SIG-M5 treated with dmso at 0.1 percent for 504 hours (cell line): ENCODE measurements around the gene NR3C1.

Experiments used
- DNase-seq: peaks from one replicate; lab custom pipeline; 2025; ENCODE audit not compliant: unreplicated experiment; lab: John Stamatoyannopoulos, UW

Gene NR3C1

GRCh38 chr5:143314099-143314498 is 89.4 kb downstream of the NR3C1 start:
- no peak for DNase-seq

DNA sequence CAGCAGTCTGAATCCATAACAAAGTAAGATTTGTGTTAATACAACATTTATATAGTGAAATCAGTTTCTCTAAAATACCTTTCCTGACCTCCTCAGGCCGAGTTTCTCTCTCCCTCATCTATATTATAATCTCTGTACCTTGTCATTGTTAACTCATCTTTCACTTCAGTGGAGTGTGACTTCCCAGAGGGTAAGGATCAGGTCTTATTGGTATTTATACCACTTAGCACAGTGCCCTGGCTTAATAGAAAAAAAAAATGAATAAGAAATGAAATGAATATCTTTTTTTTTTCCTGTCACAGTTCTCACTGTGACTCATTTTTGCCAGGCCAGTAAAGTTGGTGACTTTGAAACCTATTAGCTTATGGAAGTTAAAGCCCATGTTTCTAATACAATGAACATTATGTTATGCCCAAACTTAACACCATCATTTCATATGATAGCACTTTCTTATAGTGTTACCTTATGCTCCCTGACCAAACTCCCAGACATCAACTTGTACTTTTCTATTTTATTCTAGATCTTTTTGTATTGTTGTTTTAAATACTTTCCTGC is 90.1 kb downstream of the NR3C1 start:
- DNase-seq = no peak

GRCh38 chr5:143312822-143313221 is 90.7 kb downstream of the NR3C1 start:
- no peak for DNase-seq

- DNase-seq = no peak
These were observed 91.5 kb downstream of the NR3C1 start for GRCh38 chr5:143311955-143312354.

GRCh38 chr5:143311428-143311827 is 92.1 kb downstream of the NR3C1 start:
- peak; percentile 16 for DNase-seq

DNA sequence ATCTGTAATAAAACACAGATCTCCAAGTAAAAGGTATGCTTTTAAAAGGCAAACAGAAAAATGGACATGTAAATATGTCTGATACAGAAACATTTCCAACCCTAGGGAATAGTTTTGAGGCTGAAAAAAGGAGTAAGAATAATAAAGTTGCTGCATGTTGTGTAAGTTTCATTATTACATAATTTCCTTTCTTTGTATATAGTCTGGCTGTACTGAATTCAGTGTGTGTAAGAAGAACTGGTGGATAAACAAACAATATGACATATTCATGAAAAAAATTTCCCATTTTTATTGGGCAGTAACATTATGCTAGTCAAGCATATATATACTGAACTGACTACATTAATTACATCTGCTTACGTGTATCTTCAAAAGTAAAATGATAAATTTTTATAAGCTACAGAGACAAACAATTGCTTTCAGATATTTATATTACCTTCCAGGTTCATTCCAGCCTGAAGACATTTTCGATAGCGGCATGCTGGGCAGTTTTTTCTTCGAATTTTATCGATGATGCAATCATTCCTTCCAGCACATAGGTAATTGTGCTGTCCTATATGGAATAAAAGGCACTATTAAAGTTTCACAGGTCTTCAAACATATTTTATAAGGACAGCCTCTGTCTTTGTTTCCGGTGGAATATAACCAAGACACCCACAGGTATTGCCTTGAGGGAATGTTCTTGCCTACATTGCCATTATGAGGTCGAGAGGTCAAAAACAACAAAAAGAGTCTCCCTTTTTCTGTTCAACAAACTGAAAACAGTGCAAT is 93.6 kb downstream of the NR3C1 start:
- DNase-seq = peak; percentile 52

- no peak for DNase-seq
These were observed 94.8 kb downstream of the NR3C1 start for GRCh38 chr5:143308731-143309130.

DNA sequence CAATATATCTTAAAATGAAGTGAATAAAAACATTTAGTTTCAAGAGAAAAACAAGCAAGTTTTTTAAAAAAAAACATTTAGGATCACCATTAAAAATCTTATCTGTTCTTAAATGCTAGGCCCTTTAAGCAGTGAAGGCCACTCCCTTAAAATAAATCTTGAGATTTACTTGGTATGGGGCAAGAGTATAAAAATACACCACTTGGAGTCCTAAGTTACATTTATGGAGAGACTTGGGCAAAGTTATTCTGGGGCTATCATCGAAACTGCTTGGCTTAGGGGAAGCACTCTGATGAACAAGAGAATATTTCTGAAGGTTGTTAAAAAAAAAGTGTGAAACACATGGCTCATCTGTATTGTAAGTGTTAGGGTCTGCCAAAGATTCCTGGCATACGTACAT is 97.4 kb downstream of the NR3C1 start:
- DNase-seq = no peak

GRCh38 chr5:143304836-143305475 is 98.5 kb downstream of the NR3C1 start:
- DNase-seq = no peak

DNA sequence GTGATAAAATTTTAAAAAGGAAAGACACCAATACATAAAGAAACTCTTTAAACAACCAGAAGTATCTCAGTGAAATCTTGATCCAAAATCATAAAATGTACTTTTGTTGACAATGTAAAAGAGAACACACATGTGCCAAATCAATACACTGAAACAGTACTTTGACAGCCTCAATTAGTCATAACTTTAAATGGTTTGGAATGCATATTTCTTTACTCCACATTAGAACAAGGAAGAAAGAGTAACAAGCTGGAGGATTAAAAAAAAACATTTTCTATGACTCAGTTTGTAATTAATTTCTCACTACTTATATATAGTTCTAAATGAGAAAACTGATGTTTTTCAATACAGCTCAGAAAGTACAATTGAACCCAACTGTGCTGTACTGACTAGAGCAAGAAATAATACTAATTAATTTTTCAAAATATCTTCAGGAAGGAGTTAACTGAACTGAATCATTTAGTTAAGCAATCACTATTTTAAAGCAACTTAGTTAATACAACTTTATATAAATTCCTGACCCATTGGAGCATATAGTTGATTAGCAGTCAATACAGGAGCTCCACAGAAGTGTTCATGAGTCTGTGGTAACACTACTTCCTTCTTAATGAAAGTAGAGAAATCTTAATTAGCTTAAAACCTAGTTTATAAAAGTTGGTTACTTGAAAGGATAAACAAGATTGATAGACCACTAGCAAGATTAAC is 101.0 kb downstream of the NR3C1 start:
- DNase-seq = no peak

DNA sequence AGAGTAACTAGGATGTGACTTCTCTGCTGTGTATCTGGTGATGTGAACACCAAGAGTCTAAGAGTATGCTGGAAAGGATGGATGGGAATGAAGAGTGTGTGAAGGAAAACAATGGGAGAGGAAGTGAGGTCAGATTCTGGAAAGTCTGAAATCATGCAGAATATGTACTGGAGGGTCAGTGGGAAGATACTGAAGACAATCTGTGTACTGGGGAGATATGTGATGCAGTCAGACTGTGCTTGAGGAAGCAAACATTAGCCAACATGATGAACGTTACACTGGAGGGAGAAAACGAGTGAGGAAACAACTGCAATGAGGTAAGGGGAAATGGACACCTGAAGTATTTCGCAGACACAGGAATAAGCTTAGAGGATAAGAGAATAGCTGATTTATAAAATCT is 105.7 kb downstream of the NR3C1 start:
- no peak for DNase-seq

- DNase-seq = no peak
These were observed 113.4 kb downstream of the NR3C1 start for GRCh38 chr5:143290125-143290524.

GRCh38 chr5:143284521-143284920 is 119.0 kb downstream of the NR3C1 start:
- DNase-seq = no peak

DNA sequence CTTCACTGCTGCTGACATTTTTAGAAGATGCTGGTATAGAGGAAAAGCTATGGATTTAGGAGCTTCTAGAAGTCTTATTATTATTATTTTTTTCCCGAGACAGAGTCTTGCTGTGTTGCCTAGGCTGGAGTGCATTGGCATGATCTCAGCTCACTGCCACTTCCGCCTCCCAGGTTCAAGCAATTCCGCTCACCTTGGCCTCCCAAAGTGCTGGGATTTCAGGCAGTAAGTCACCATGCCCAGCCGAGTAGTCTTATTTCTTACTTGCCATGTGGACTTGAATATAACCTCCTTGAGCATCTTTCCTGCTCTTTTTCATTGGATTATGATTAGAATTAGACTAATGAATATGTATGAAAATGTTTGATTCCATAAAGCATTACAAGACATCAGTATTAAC is 119.5 kb downstream of the NR3C1 start:
- DNase-seq = no peak

- peak; percentile 16 for DNase-seq
These were observed 122.3 kb downstream of the NR3C1 start for GRCh38 chr5:143281226-143281625.

- DNase-seq = no peak
These were observed 123.8 kb downstream of the NR3C1 start for GRCh38 chr5:143279698-143280097.

DNA sequence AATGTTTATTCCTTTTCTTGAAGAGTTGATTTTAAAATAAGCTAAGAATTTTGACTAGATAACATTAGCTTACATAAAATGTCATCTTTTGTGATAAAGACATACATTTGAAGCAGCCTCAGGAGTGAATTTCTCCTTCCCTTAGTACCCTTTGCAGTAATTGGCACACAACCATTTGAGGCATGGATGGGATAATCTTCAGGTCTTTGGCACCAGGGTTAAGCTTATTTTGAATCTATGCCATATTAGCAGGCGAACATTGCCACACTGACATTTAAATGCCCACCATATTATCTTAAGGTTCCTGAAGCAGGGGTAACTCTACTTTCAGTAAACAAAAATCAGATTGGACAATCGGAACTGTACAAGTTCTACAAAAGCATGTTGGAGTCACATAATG is 126.0 kb downstream of the NR3C1 start:
- DNase-seq = no peak

GRCh38 chr5:143275512-143276363 is 127.7 kb downstream of the NR3C1 start:
- DNase-seq = peak; percentile 17

DNA sequence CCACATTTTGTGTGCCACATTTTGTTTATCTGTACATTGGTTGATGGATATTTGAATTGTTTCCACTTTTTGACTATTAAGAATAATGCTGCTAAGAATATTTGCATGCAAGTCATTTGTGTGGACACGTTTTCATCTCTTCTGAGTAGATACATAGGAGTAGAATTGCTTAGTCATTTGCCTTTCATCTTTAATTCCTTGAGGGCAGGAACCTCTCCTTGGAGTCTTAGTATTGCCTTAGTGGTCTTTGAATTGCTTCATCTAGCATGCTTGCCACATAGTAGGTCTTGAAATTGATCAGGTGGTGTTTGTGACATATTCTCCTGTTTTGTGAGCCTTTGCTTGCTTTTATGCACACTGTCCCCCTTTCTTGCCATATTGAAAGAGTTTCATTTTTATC is 128.5 kb downstream of the NR3C1 start:
- no peak for DNase-seq

- DNase-seq = no peak
These were observed 132.1 kb downstream of the NR3C1 start for GRCh38 chr5:143271431-143271830.

- DNase-seq = no peak
These were observed 135.1 kb downstream of the NR3C1 start for GRCh38 chr5:143268388-143268787.
